HEK293 (cell line): ENCODE results near the gene HSH2D.
A peak's percentile ranks its signal among the peaks of the same experiment; 100 is the strongest.

Source experiments
- ATF2 ChIP-seq: fragments of 450-650 bp; formaldehyde crosslinking; IDR thresholded peaks from 2 replicates; pipeline ENCODE4 v1.5.1; 2016; ENCODE audit warnings: missing biosample characterization, missing genetic modification characterization, low read depth
- BCL11B ChIP-seq: fragments of 450-650 bp; formaldehyde crosslinking; IDR thresholded peaks from 2 replicates; pipeline ENCODE4 v1.5.1; 2016; ENCODE audit warnings: low read depth, missing biosample characterization, missing genetic modification characterization
- BCL6B ChIP-seq: fragments of 450-650 bp; formaldehyde crosslinking; IDR thresholded peaks from 2 replicates; pipeline ENCODE4 v1.5.1; 2017; ENCODE audit warnings: missing biosample characterization, missing genetic modification characterization
- GFI1B ChIP-seq: fragments of 450-650 bp; formaldehyde crosslinking; IDR thresholded peaks from 2 replicates; pipeline ENCODE4 v1.5.1; 2016; ENCODE audit warnings: missing biosample characterization, missing genetic modification characterization
- KLF10 ChIP-seq: fragments of 450-650 bp; IDR thresholded peaks from 2 replicates; pipeline ENCODE4 v1.5.1; 2018; ENCODE audit warnings: missing biosample characterization, mild to moderate bottlenecking, missing genetic modification characterization
- KLF9 ChIP-seq: fragments of 450-650 bp; formaldehyde crosslinking; IDR thresholded peaks from 2 replicates; pipeline ENCODE4 v1.5.1; 2016; ENCODE audit warnings: missing biosample characterization, missing genetic modification characterization, low read depth
- REPIN1 ChIP-seq: fragments of 450-650 bp; formaldehyde crosslinking; IDR thresholded peaks from 2 replicates; pipeline ENCODE4 v1.5.1; 2017; ENCODE audit warnings: missing biosample characterization, missing genetic modification characterization, low read depth
- SP2 ChIP-seq: fragments of 450-650 bp; formaldehyde crosslinking; IDR thresholded peaks from 2 replicates; pipeline ENCODE4 v1.5.1; 2016; ENCODE audit warnings: missing biosample characterization, missing genetic modification characterization
- SP3 ChIP-seq: fragments of 450-650 bp; formaldehyde crosslinking; IDR thresholded peaks from 2 replicates; pipeline ENCODE4 v1.5.1; 2016; ENCODE audit warnings: missing biosample characterization, missing genetic modification characterization
- ZBTB26 ChIP-seq: fragments of 450-650 bp; formaldehyde crosslinking; optimal IDR thresholded peaks from 2 replicates; pipeline ENCODE3; 2016; ENCODE audit warnings: missing biosample characterization, mild to moderate bottlenecking, missing genetic modification characterization
- ZFP3 ChIP-seq: fragments of 450-650 bp; formaldehyde crosslinking; IDR thresholded peaks from 2 replicates; pipeline ENCODE4 v1.5.1; 2016; ENCODE audit warnings: low read depth, missing biosample characterization, missing genetic modification characterization
- ZFP69B ChIP-seq: fragments of 450-650 bp; formaldehyde crosslinking; IDR thresholded peaks from 2 replicates; pipeline ENCODE4 v1.5.1; 2016; ENCODE audit warnings: missing biosample characterization, missing genetic modification characterization
- ZIC2 ChIP-seq: fragments of 450-650 bp; formaldehyde crosslinking; IDR thresholded peaks from 2 replicates; pipeline ENCODE4 v1.5.1; 2016; ENCODE audit warnings: missing biosample characterization, missing genetic modification characterization
- ZNF133 ChIP-seq: fragments of 450-650 bp; formaldehyde crosslinking; IDR thresholded peaks from 2 replicates; pipeline ENCODE4 v1.5.1; 2016; ENCODE audit warnings: missing biosample characterization, missing genetic modification characterization
- ZNF280C ChIP-seq: fragments of 450-650 bp; formaldehyde crosslinking; IDR thresholded peaks from 2 replicates; pipeline ENCODE4 v1.5.1; 2016; ENCODE audit warnings: missing biosample characterization, missing genetic modification characterization
- ZNF335 ChIP-seq: fragments of 450-650 bp; formaldehyde crosslinking; conservative IDR thresholded peaks from 2 replicates; pipeline ENCODE4 v1.5.1; 2016; ENCODE audit warnings: missing biosample characterization, missing genetic modification characterization
- ZNF391 ChIP-seq: fragments of 450-650 bp; formaldehyde crosslinking; IDR thresholded peaks from 2 replicates; pipeline ENCODE4 v1.5.1; 2016; ENCODE audit warnings: low read depth, missing biosample characterization, missing genetic modification characterization, borderline replicate concordance
- ZNF518A ChIP-seq: fragments of 450-650 bp; formaldehyde crosslinking; conservative IDR thresholded peaks from 2 replicates; pipeline ENCODE4 v1.5.1; 2016; ENCODE audit warnings: low read depth, missing biosample characterization, missing genetic modification characterization
- ZNF561 ChIP-seq: fragments of 450-650 bp; IDR thresholded peaks from 2 replicates; pipeline ENCODE4 v1.5.1; 2018; ENCODE audit warnings: missing biosample characterization, missing genetic modification characterization, borderline replicate concordance
- ZNF629 ChIP-seq: fragments of 450-650 bp; formaldehyde crosslinking; IDR thresholded peaks from 2 replicates; pipeline ENCODE4 v1.5.1; 2017; ENCODE audit warnings: missing biosample characterization, missing genetic modification characterization
- ZNF639 ChIP-seq: fragments of 450-650 bp; formaldehyde crosslinking; IDR thresholded peaks from 2 replicates; pipeline ENCODE4 v1.5.1; 2016; ENCODE audit warnings: missing biosample characterization, missing genetic modification characterization
- ZNF692 ChIP-seq: fragments of 450-650 bp; formaldehyde crosslinking; IDR thresholded peaks from 2 replicates; pipeline ENCODE4 v1.5.1; 2016; ENCODE audit warnings: missing biosample characterization, missing genetic modification characterization
- ZNF747 ChIP-seq: fragments of 450-650 bp; formaldehyde crosslinking; IDR thresholded peaks from 2 replicates; pipeline ENCODE4 v1.5.1; 2016; ENCODE audit warnings: missing biosample characterization, missing genetic modification characterization
- ZNF792 ChIP-seq: fragments of 450-650 bp; formaldehyde crosslinking; IDR thresholded peaks from 2 replicates; pipeline ENCODE4 v1.5.1; 2016; ENCODE audit warnings: missing biosample characterization, missing genetic modification characterization
- ZSCAN30 ChIP-seq: fragments of 450-650 bp; IDR thresholded peaks from 2 replicates; pipeline ENCODE4 v1.5.1; 2018; ENCODE audit warnings: missing biosample characterization, mild to moderate bottlenecking, missing genetic modification characterization, moderate library complexity

The HSH2D gene

GRCh38 chr19:16197622-16198369 lies 54.3 kb downstream of the HSH2D start, which contains the start of gene AP1M1 (continued):
- peak; percentile 75 for TF ChIP-seq ZNF518A (tag by site-specific recombination)
- TF ChIP-seq KLF9: peak; percentile 73
- no peak for TF ChIP-seq BCL6B (tag by site-specific recombination)
- no peak; the same call in 1 of the 2 replicates for TF ChIP-seq ZNF391
- TF ChIP-seq ZNF692 (tag by site-specific recombination): peak; percentile 88
- TF ChIP-seq ZFP3 (tag by site-specific recombination): no peak
- peak; percentile 65 for TF ChIP-seq ZFP69B (tag by site-specific recombination)
- TF ChIP-seq ZNF792 (tag by site-specific recombination): no peak
- TF ChIP-seq ZBTB26: peak; percentile 66
- TF ChIP-seq BCL11B (tag by site-specific recombination): no peak
- TF ChIP-seq ZNF335 (tag by site-specific recombination): peak; percentile 98
- TF ChIP-seq ATF2 (tag by site-specific recombination): no peak
- peak; percentile 83 for TF ChIP-seq SP3 (tag by site-specific recombination)
- TF ChIP-seq ZNF133 (tag by site-specific recombination): no peak
- TF ChIP-seq KLF10 (tag by site-specific recombination): 0 out of 2 replicates have a peak, but pooled peaks have one; percentile 37
- TF ChIP-seq REPIN1 (tag by site-specific recombination): 0 out of 2 replicates have a peak, but pooled peaks have one; percentile 61
- no peak for TF ChIP-seq ZNF280C (tag by site-specific recombination)
- peak; percentile 91; the same call in 1 of the 2 replicates for TF ChIP-seq ZNF561
- TF ChIP-seq ZIC2 (tag by site-specific recombination): peak; percentile 82
- peak; percentile 87 for TF ChIP-seq ZSCAN30 (tag by site-specific recombination)
- TF ChIP-seq ZNF629 (tag by site-specific recombination): peak; percentile 43; the same call in 1 of the 2 replicates
- TF ChIP-seq ZNF747 (tag by site-specific recombination): no peak
- TF ChIP-seq GFI1B (tag by site-specific recombination): no peak
- peak; percentile 95 for TF ChIP-seq SP2 (tag by site-specific recombination)
- TF ChIP-seq ZNF639 (tag by site-specific recombination): 0 out of 2 replicates have a peak, but pooled peaks have one; percentile 5
